B cell (primary cell): ENCODE measurements around the gene KCNT1. TPM values are rescaled to one million over a fixed set of nuclear protein-coding genes. Genes with fewer than 3 reads are reported as not detected.

Source experiments
- ATAC-seq: fragments of 200-7000 bp; cut with Tn5 transposase; one replicate; pipeline ENCODE4 v1.10.0; 2021; ENCODE audit warnings: low read depth, mild to moderate bottlenecking, moderate number of reproducible peaks, moderate library complexity
- CTCF ChIA-PET: fragments of 350-600 bp; sonication (Branson Sonifier 250); formaldehyde crosslinking; loops from one replicate; lab custom pipeline; 2021; ENCODE audit warnings: antibody characterized with exemption, inconsistent platforms; lab: Charles Lee
- POLR2A ChIA-PET: fragments of 350-600 bp; sonication (Branson Sonifier 250); formaldehyde crosslinking; loops from one replicate; lab custom pipeline; 2021; ENCODE audit warnings: antibody characterized with exemption; lab: Charles Lee
- DNase-seq: peaks from one replicate; pipeline ENCODE4 v3.0.0; 2013
- H2AFZ ChIP-seq: 2 replicates; pipeline ENCODE4 v1.6.1; 2012; ENCODE audit warnings: mild to moderate bottlenecking, low read depth, low read length; ENCODE audit not compliant: insufficient read depth, poor library complexity, severe bottlenecking
- H3K27ac ChIP-seq, 2 donors: 1 replicate in 1 of 2; 2 replicates in 1 of 2; pipeline ENCODE4 v1.5.1; 2012 to 2013; ENCODE audit warnings: low read length in 2 of 2, mild to moderate bottlenecking in 2 of 2, moderate library complexity in 1 of 2
- H3K27me3 ChIP-seq, 4 experiments: fragments of 200-600 bp in 1 of 4; sonication (generic) in 1 of 4; replicated peaks in 1 of 4; 1 replicate in 2 of 4; 2 replicates in 2 of 4; pipeline versions ENCODE4 v1.6.1 to v1.7.0; 2013 to 2016; ENCODE audit warnings: low read length in 3 of 4, mild to moderate bottlenecking in 2 of 4, mixed read lengths in 1 of 4, moderate library complexity in 1 of 4; ENCODE audit not compliant: insufficient read depth in 4 of 4, control insufficient read depth in 3 of 4; ENCODE audit errors: control extremely low read depth in 1 of 4
- H3K36me3 ChIP-seq, 2 experiments: replicated peaks in 1 of 2; 1 replicate in 1 of 2; 2 replicates in 1 of 2; pipeline versions ENCODE4 v1.6.1 to v1.7.1; 2013; ENCODE audit warnings: low read length in 1 of 2; ENCODE audit not compliant: insufficient read depth in 2 of 2, control insufficient read depth in 1 of 2; ENCODE audit errors: control extremely low read depth in 1 of 2, extremely low read depth in 1 of 2
- H3K4me1 ChIP-seq, 2 donors: fragments of 200-600 bp in 1 of 2; sonication (generic) in 1 of 2; 1 replicate in 1 of 2; 2 replicates in 1 of 2; pipeline versions ENCODE4 v1.5.1 to v1.6.1; 2013 to 2017; ENCODE audit warnings: low read length in 2 of 2; ENCODE audit not compliant: control insufficient read depth in 2 of 2, insufficient read depth in 2 of 2
- H3K4me2 ChIP-seq: replicated peaks from 2 replicates; pipeline ENCODE3; 2012; ENCODE audit warnings: mild to moderate bottlenecking, low read depth, low read length; ENCODE audit not compliant: poor library complexity, severe bottlenecking
- H3K4me3 ChIP-seq, 5 experiments: fragments of 200-600 bp in 1 of 5; sonication (generic) in 1 of 5; 1 replicate in 3 of 5; 2 replicates in 2 of 5; pipeline versions ENCODE4 v1.5.1 to v1.7.0; 2011 to 2016; ENCODE audit warnings: low read length in 4 of 5, mild to moderate bottlenecking in 4 of 5, low read depth in 2 of 5, control low read depth in 1 of 5, moderate library complexity in 1 of 5; ENCODE audit not compliant: insufficient read depth in 1 of 5; ENCODE audit errors: control extremely low read depth in 1 of 5, extremely low read depth in 1 of 5
- H3K79me2 ChIP-seq: fragments of 200-600 bp; sonication (generic); one replicate; pipeline ENCODE4 v1.6.0; 2016; ENCODE audit warnings: low read length; ENCODE audit not compliant: control insufficient read depth, insufficient read depth
- H3K9ac ChIP-seq: fragments of 200-600 bp; sonication (generic); 2 replicates; pipeline ENCODE4 v1.6.1; 2017; ENCODE audit warnings: mild to moderate bottlenecking, low read length, moderate library complexity
- H3K9me3 ChIP-seq, 3 donors: one replicate each; pipeline versions ENCODE4 v1.6.1 to v1.7.1; 2013; ENCODE audit warnings: low read length in 2 of 3; ENCODE audit not compliant: control insufficient read depth in 2 of 3, insufficient read depth in 1 of 3; ENCODE audit errors: control extremely low read depth in 1 of 3
- H4K20me1 ChIP-seq: 2 replicates; pipeline ENCODE4 v1.6.0; 2012; ENCODE audit warnings: mild to moderate bottlenecking, low read length; ENCODE audit not compliant: insufficient read depth, control insufficient read depth, poor library complexity, severe bottlenecking
- H3K27ac Mint-ChIP-seq: one replicate; pipeline ENCODE4 v1.8.0; 2021; ENCODE audit warnings: mixed read lengths
- H3K27me3 Mint-ChIP-seq: one replicate; pipeline ENCODE4 v1.8.0; 2021; ENCODE audit warnings: mixed read lengths
- H3K4me1 Mint-ChIP-seq: one replicate; pipeline ENCODE4 v1.8.0; 2021; ENCODE audit warnings: mixed read lengths
- H3K4me3 Mint-ChIP-seq: one replicate; pipeline ENCODE4 v1.8.0; 2021; ENCODE audit warnings: mixed read lengths
- H3K9me3 Mint-ChIP-seq: one replicate; pipeline ENCODE4 v1.8.0; 2022; ENCODE audit warnings: mixed read lengths; ENCODE audit not compliant: insufficient read depth
- EZH2 ChIP-seq: IDR thresholded peaks from 2 replicates; pipeline ENCODE4 v1.6.1; 2012; ENCODE audit warnings: borderline replicate concordance, low read depth, mild to moderate bottlenecking, moderate library complexity, low read length; ENCODE audit not compliant: insufficient read depth, poor library complexity, severe bottlenecking
- WGBS: methylation state at CpG from one replicate; pipeline ENCODE4 v1.1.5; 2013; ENCODE audit warnings: missing lambda C conversion rate; ENCODE audit not compliant: insufficient coverage; 5-methylcytosine and 5-hydroxymethylcytosine counted together
- intact Hi-C: fragments of 100-400 bp; cut with micrococcal nuclease; formaldehyde crosslinking; loops from one replicate; pipeline ENCODE4 v1.10.0; 2022
- polyA plus RNA-seq: library from polyadenylated mRNA; depleted of rRNA; stranded (reverse); fragments of >200 nt; gene quantifications from 2 replicates; pipeline ENCODE4 v1.2.3, GENCODE V29; 2012
- total RNA-seq, 2 donors: library from RNA; stranded (reverse); fragments of 120-200 nt in 1 of 2; gene quantifications; 1 replicate in 1 of 2; 2 replicates in 1 of 2; pipeline versions ENCODE4 v1.2.3 to v1.2.4, GENCODE V29; 2013 to 2022
- TF ChIP-seq, protein P1 (sequence below): fragments of 200-600 bp; IDR thresholded peaks from one replicate; pipeline ENCODE4 v1.8.0; 2022; ENCODE audit warnings: antibody characterized with exemption, mild to moderate bottlenecking

Gene KCNT1
- total and polyA plus RNA-seq, 2 donors (not counting 1 experiment from before 2014, with no cell fraction given) = not detected

DNA sequence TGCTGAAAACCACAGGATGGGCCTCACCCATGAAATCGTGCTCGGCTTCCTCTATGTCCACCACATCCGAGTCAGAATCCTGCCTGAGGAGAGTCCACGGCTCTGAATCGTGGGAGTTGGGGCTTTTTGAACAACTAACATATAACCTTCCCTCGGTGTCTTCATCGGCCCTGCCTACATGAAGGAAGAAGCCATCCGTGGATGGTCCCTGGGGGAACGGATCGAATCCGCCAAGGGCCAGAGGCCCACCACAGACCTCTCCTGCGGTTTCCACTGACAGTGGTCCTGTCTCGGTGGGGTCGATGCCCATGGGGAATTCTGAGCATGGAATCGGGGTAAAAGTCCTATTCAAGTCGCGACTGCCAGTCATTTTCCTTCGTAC lies 120.4 kb downstream of the KCNT1 start:
- Histone ChIP-seq H3K4me1 (no peaks in the 10 kb centered on the region), H4K20me1 (no peaks in the 10 kb centered on the region), H3K4me2 (no peak overlapping the region), H3K4me3 (no peak overlapping the region), H3K9me3 (peaks cover 0 to 2% (median 0%) of the 10 kb centered on the region in 3 donors), H3K79me2 (no peaks in the 10 kb centered on the region), H3K27me3 (no peaks in the 10 kb centered on the region), H3K36me3 (peaks cover 0 to 76% of the 10 kb centered on the region in 2 experiments), H3K9ac (no peak overlapping the region), H2AFZ (no peak overlapping the region), H3K27ac (no peak overlapping the region)
- POLR2A ChIA-PET = no interaction called here
- intact Hi-C loops = no loop called here
- Mint-ChIP-seq H3K27ac (no peak overlapping the region), H3K9me3 (no peaks in the 10 kb centered on the region), H3K27me3 (no peaks in the 10 kb centered on the region), H3K4me3 (no peak overlapping the region), H3K4me1 (no peaks in the 10 kb centered on the region)
- 98% methylated on average over 18 of the region's 18 CpGs for WGBS
- TF ChIP-seq, protein P1, sequence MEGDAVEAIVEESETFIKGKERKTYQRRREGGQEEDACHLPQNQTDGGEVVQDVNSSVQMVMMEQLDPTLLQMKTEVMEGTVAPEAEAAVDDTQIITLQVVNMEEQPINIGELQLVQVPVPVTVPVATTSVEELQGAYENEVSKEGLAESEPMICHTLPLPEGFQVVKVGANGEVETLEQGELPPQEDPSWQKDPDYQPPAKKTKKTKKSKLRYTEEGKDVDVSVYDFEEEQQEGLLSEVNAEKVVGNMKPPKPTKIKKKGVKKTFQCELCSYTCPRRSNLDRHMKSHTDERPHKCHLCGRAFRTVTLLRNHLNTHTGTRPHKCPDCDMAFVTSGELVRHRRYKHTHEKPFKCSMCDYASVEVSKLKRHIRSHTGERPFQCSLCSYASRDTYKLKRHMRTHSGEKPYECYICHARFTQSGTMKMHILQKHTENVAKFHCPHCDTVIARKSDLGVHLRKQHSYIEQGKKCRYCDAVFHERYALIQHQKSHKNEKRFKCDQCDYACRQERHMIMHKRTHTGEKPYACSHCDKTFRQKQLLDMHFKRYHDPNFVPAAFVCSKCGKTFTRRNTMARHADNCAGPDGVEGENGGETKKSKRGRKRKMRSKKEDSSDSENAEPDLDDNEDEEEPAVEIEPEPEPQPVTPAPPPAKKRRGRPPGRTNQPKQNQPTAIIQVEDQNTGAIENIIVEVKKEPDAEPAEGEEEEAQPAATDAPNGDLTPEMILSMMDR = no peak
- TF ChIP-seq EZH2 = no peak
- CTCF ChIA-PET = no interaction called here
- ATAC-seq (no peak), DNase-seq (no peak)

DNA sequence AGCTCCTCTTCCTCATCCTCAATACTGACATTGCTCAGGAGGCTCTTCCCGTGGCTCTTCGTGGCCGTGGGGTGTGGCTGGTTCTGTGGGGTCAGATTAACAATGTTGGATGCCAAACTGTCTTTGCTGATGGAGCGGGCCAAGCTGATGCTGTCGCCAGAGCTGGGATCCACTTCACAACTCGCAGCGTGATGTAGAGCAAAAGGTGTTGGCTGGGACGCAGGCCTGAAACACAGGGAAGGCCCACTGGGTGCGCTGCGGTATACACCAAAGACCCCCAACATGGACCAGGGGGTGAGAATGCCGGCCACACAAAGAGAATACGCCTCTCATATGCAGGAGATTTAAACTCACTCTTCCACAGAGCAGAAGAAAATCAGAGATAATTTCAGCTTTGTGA lies 121.1 kb downstream of the KCNT1 start:
- Histone ChIP-seq H3K79me2 (peaks cover under 1% of the 10 kb centered on the region), H3K4me3 (no peak overlapping the region), H3K27ac (no peak overlapping the region), H3K4me2 (no peak overlapping the region), H3K27me3 (no peaks in the 10 kb centered on the region), H4K20me1 (no peaks in the 10 kb centered on the region), H3K9me3 (peaks cover 0 to 9% (median 0%) of the 10 kb centered on the region in 3 donors), H3K4me1 (no peaks in the 10 kb centered on the region), H3K9ac (no peak overlapping the region), H3K36me3 (peaks cover 0 to 70% of the 10 kb centered on the region in 2 experiments), H2AFZ (no peak overlapping the region)
- H3K27ac Mint-ChIP-seq = no peak overlapping the region
- CTCF ChIA-PET = no interaction called here
- peaks cover under 1% of the 10 kb centered on the region for H3K9me3 Mint-ChIP-seq
- no peak for ATAC-seq
- no peaks in the 10 kb centered on the region for H3K4me1 Mint-ChIP-seq
- no peak for DNase-seq
- TF ChIP-seq, protein P1 = no peak
- TF ChIP-seq EZH2 = no peak
- intact Hi-C loops = no loop called here
- no peak overlapping the region for H3K4me3 Mint-ChIP-seq
- no peaks in the 10 kb centered on the region for H3K27me3 Mint-ChIP-seq
- POLR2A ChIA-PET = no interaction called here
- WGBS = 98% methylated on average over 10 of the region's 12 CpGs
